PC-9 (cell line): ENCODE data around the gene SUSD5. TPM values are rescaled to one million over a fixed set of nuclear protein-coding genes. Genes with fewer than 3 reads are reported as not detected.

Experiments used
- BruUV-seq: library from RNA; stranded (reverse); fragments of 400-500 nt; replicated peaks from 2 replicates; lab custom pipeline; 2021; lab: Mats Ljungman, UMichigan
- CTCF ChIA-PET: fragments of 300-600 bp; sonication (Branson Sonifier 250); formaldehyde crosslinking; loops from one replicate; lab custom pipeline; 2022; ENCODE audit warnings: antibody characterized with exemption; lab: Charles Lee
- POLR2A ChIA-PET: fragments of 300-600 bp; sonication (Branson Sonifier 250); formaldehyde crosslinking; loops from one replicate; lab custom pipeline; 2022; ENCODE audit warnings: antibody characterized with exemption; ENCODE audit not compliant: unreplicated experiment; lab: Charles Lee
- DNase-seq, 2 experiments: peaks; one replicate each; pipeline versions ENCODE4 v3.0.0 to v3.0.0-alpha.2; 2015 to 2022; ENCODE audit warnings: mixed read lengths in 1 of 2
- H2AFZ ChIP-seq: fragments of 200-600 bp; sonication (generic); 2 replicates; pipeline ENCODE4 v1.8.1; 2017; ENCODE audit warnings: antibody characterized with exemption
- H3F3A ChIP-seq: fragments of 200-600 bp; sonication (generic); 2 replicates; pipeline ENCODE4 v1.8.1; 2017; ENCODE audit warnings: antibody characterized with exemption, mild to moderate bottlenecking, low read depth; ENCODE audit not compliant: insufficient read depth
- H3K27ac ChIP-seq: fragments of 200-600 bp; sonication (generic); 2 replicates; pipeline ENCODE4 v1.6.1; 2016; ENCODE audit warnings: mixed run types
- H3K27me3 ChIP-seq: fragments of 200-600 bp; sonication (generic); 2 replicates; pipeline ENCODE4 v1.6.1; 2016; ENCODE audit warnings: low read depth, mixed run types; ENCODE audit not compliant: insufficient read depth
- H3K36me3 ChIP-seq: fragments of 200-600 bp; sonication (generic); 2 replicates; pipeline ENCODE4 v1.6.1; 2016; ENCODE audit warnings: low read depth, mixed run types
- H3K4me1 ChIP-seq: fragments of 200-600 bp; sonication (generic); replicated peaks from 2 replicates; pipeline ENCODE4 v1.6.1; 2016; ENCODE audit warnings: mixed run types; ENCODE audit not compliant: insufficient read depth
- H3K4me2 ChIP-seq: fragments of 200-600 bp; sonication (generic); 2 replicates; pipeline ENCODE4 v1.6.1; 2017; ENCODE audit warnings: mixed run types
- H3K4me3 ChIP-seq: fragments of 200-600 bp; sonication (generic); 2 replicates; pipeline ENCODE4 v1.6.1; 2016; ENCODE audit warnings: mixed run types
- H3K79me2 ChIP-seq: fragments of 200-600 bp; sonication (generic); 2 replicates; pipeline ENCODE4 v1.6.1; 2017; ENCODE audit warnings: low read depth, mixed run types
- H3K9me2 ChIP-seq: fragments of 200-600 bp; sonication (generic); 2 replicates; pipeline ENCODE4 v1.8.1; 2017; ENCODE audit warnings: mild to moderate bottlenecking; ENCODE audit not compliant: insufficient read depth
- H3K9me3 ChIP-seq: fragments of 200-600 bp; sonication (generic); 2 replicates; pipeline ENCODE4 v1.8.1; 2016; ENCODE audit warnings: low read depth; ENCODE audit not compliant: insufficient read depth
- H4K20me1 ChIP-seq: fragments of 200-600 bp; sonication (generic); 2 replicates; pipeline ENCODE4 v1.8.1; 2017; ENCODE audit not compliant: insufficient read depth
- CTCF ChIP-seq: fragments of 200-600 bp; sonication (generic); conservative IDR thresholded peaks from 2 replicates; pipeline ENCODE4 v1.6.1; 2017; ENCODE audit warnings: mixed run types, antibody characterized with exemption, mild to moderate bottlenecking, moderate library complexity
- EZH2 ChIP-seq: fragments of 200-600 bp; sonication (generic); IDR thresholded peaks from 2 replicates; pipeline ENCODE4 v1.8.0; 2017; ENCODE audit warnings: antibody characterized with exemption, low read depth
- intact Hi-C: fragments of 100-400 bp; cut with micrococcal nuclease; formaldehyde crosslinking; loops from one replicate; pipeline ENCODE4 v1.10.0; 2022; ENCODE audit not compliant: unreplicated experiment
- total RNA-seq: library from RNA; stranded (reverse); gene quantifications from 2 replicates; pipeline ENCODE4 v1.2.3, GENCODE V29; 2021

Gene SUSD5
- total RNA-seq, 1 experiment from 2014 or later: 0.35 TPM

- Histone ChIP-seq H3K27me3 (no peaks in the 10 kb centered on the region), H3K4me2 (no peak overlapping the region), H3K36me3 (no peaks in the 10 kb centered on the region), H3K9me3 (no peaks in the 10 kb centered on the region), H2AFZ (no peak overlapping the region), H3K9me2 (no peaks in the 10 kb centered on the region), H4K20me1 (no peaks in the 10 kb centered on the region), H3K27ac (no peak overlapping the region), H3F3A (no peaks in the 10 kb centered on the region), H3K4me1 (no peaks in the 10 kb centered on the region), H3K4me3 (no peak overlapping the region), H3K79me2 (no peaks in the 10 kb centered on the region)
- intact Hi-C loops: no loop called here
- no peak for TF ChIP-seq EZH2
- no peak for TF ChIP-seq CTCF
- no peak for DNase-seq
- BruUV-seq: no TSS peak
- CTCF ChIA-PET: interaction anchor here (0.7 kb wide), 1 partner anchor 16 kb away, joined by 4 read pairs; no protein-coding TSS in a partner anchor
- POLR2A ChIA-PET: no interaction called here
Observed at GRCh38 chr3:33181229-33181628, 37.4 kb downstream of the SUSD5 start.

GRCh38 chr3:33179132-33179531 lies 39.5 kb downstream of the SUSD5 start:
- DNase-seq: no peak
- H4K20me1 ChIP-seq: no peaks in the 10 kb centered on the region
- H3K79me2 ChIP-seq: no peaks in the 10 kb centered on the region
- no peaks in the 10 kb centered on the region for H3K4me1 ChIP-seq
- no peak for TF ChIP-seq CTCF
- no peak for TF ChIP-seq EZH2
- H3K27ac ChIP-seq: no peak overlapping the region
- H3K4me2 ChIP-seq: no peak overlapping the region
- no peaks in the 10 kb centered on the region for H3F3A ChIP-seq
- no peak overlapping the region for H3K4me3 ChIP-seq
- H3K9me3 ChIP-seq: no peaks in the 10 kb centered on the region
- CTCF ChIA-PET: no interaction called here
- intact Hi-C loops: no loop called here
- no peaks in the 10 kb centered on the region for H3K27me3 ChIP-seq
- no TSS peak for BruUV-seq
- H3K36me3 ChIP-seq: no peaks in the 10 kb centered on the region
- POLR2A ChIA-PET: interaction anchor here (0.6 kb wide), 1 partner anchor 186 kb away, joined by 3 read pairs; no protein-coding TSS in a partner anchor
- no peak overlapping the region for H2AFZ ChIP-seq
- no peaks in the 10 kb centered on the region for H3K9me2 ChIP-seq

- TF ChIP-seq EZH2 (no peak), CTCF (no peak)
- Histone ChIP-seq H3K27ac (no peak overlapping the region), H3K4me1 (no peaks in the 10 kb centered on the region), H3K36me3 (no peaks in the 10 kb centered on the region), H3K27me3 (no peaks in the 10 kb centered on the region), H2AFZ (no peak overlapping the region), H3F3A (no peaks in the 10 kb centered on the region), H4K20me1 (no peaks in the 10 kb centered on the region), H3K4me3 (no peak overlapping the region), H3K79me2 (no peaks in the 10 kb centered on the region), H3K4me2 (no peak overlapping the region), H3K9me3 (no peaks in the 10 kb centered on the region), H3K9me2 (no peaks in the 10 kb centered on the region)
- POLR2A ChIA-PET: no interaction called here
- DNase-seq: no peak
- CTCF ChIA-PET: no interaction called here
- no TSS peak for BruUV-seq
- intact Hi-C loops: no loop called here
Observed at GRCh38 chr3:33174711-33175414, 43.7 kb downstream of the SUSD5 start.
